HG02943 (cell line): ENCODE data around the gene CTDP1.
"Not testable (repeated sequence)": the region's sequence is repeated elsewhere in the genome, so short reads cannot be mapped to it uniquely, and the experiment has no call there.

ENCODE experiments used
- ATAC-seq: cut with Tn5 transposase; IDR thresholded peaks from one replicate; pipeline ENCODE4 v1.9.1; 2021; ENCODE audit warnings: mild to moderate bottlenecking, low read depth, moderate library complexity; ENCODE audit not compliant: unreplicated experiment

The CTDP1 gene

DNA sequence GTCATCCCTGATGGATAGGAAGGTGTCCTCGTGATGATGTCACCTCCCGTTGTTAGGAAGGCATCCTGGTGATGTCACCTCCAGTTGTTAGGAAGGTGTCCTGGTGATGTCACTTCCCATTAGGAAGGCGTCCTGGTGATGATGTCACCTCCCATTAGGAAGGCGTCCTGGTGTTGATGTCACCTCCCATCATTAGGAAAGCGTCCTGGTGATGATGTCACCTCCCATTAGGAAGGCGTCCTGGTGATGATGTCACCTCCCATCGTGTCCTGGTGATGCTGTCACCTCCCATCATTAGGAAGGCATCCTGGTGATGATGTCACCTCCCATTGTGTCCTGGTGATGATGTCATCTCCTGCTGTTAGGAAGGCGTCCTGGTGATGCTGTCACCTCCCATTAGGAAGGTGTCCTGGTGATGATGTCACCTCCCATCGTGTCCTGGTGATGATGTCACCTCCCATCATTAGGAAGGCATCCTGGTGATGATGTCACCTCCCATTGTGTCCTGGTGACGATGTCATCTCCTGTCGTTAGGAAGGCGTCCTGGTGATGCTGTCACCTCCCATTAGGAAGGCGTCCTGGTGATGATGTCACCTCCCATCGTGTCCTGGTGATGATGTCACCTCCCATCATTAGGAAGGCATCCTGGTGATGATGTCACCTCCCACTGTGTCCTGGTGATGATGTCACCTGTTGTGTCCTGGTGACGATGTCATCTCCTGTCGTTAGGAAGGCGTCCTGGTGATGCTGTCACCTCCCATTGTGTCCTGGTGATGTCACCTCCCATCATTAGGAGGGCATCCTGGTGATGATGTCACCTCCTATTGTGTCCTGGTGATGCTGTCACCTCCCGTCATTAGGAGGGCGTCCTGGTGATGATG is 40.1 kb downstream of the CTDP1 start:
- not testable (repeated sequence) for ATAC-seq

DNA sequence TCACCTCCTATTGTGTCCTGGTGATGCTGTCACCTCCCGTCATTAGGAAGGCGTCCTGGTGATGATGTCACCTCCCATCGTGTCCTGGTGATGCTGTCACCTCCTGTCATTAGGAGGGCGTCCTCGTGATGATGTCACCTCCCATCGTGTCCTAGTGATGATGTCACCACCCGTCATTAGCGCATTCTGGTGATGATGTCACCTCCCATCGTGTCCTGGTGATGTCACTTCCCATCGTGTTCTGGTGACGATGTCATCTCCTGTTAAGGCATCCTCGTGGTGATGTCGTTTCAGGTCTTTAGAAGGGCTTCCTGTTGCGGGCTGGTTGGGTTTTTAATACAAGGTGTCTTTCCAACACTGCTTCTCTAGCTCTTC is 40.7 kb downstream of the CTDP1 start:
- ATAC-seq = no peak

DNA sequence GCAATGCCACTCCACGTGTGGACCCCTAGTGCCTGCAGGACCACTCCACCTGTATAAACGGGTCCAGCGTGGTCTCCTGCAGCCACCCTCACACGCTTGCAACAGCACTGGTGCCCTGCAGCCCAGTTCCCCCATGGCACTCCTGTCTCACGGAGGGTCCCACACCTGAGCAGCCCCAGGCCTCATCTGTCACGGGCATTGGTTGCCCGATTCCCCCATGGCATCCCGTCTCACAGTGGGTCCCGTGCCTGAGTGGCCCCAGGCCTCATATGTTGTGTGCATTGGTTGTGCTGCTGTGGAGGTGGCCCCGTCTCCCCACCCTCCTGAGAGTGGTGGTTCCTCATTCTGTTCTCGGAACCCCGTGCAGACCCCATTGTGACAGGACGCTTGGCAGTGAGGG is 43.4 kb downstream of the CTDP1 start:
- ATAC-seq = no peak

DNA sequence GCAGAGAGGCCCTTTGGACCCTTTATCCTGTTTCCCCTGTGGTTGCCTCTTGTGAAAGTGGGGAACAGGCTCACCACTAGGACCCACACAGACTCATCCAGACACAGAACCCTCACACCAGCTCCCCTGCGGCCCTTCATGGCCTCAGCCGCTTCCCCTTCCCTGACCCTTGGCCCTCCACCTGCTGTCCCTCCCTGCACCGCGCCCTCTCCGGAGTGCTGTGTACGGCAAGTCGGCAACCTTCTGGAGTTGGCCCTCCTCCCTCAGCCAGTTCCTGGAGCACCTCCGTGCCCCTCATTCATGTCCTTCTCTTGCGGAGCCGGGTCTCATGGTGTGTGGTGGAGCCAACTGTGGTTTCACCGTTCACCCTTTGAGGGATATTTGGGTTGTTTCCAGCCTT is 44.0 kb downstream of the CTDP1 start:
- ATAC-seq = no peak

DNA sequence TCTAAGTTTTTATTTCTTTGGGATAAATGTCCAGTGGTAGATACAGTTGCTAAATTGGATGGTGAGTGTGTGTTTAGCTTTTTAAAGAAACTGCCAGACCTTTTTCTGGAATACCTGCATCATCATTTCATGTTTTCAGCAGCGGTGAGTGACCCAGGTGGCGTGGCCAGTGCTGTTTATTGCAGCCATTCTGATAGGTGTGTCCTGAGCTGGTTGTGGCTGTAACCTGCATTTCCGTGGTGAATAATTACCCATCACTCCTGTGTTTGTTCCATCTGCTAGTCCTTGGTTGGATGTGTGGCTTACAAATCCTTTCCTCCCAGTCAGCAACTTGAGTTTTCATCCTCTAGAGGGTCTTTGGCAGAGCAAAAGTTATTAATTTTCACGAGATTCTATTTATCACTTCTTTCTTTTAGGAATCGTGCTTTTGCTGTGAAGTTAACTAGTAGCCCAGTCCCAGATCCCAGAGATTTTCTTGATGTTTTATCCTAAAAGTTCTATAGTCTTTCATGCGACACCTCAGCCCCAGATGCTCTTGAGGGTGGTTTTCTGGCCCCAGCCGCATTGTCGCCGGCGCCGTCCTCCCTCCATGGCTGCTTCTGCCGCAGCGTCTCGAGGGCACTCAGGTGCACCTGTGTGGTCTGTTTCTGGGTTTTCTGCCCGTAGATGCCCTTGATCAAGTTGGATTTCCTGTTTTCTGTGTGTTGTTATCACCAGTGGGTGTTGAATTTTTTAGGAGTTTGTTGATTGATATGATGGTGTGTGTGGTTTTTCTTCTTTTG is 44.9 kb downstream of the CTDP1 start:
- no peak for ATAC-seq

DNA sequence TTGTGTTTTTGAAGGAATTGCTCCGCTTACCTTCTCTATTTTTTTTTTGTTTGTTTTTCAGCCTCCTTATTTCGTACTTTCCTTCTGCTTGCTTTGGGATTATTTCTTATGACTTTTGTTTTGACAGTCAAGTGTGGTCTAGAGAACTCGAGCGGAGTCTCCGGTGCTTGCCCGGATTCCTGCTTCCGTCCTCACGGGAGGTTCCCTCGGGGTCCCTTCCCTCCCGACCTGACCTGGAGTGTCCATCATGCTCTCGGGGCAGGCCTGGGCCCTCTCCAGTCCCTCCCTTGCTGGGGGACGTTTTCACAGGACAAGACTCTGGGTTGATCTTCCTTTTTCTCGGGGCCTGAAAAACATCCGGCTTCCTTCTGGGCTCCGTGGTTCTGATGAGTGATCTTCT is 45.9 kb downstream of the CTDP1 start:
- no peak for ATAC-seq

DNA sequence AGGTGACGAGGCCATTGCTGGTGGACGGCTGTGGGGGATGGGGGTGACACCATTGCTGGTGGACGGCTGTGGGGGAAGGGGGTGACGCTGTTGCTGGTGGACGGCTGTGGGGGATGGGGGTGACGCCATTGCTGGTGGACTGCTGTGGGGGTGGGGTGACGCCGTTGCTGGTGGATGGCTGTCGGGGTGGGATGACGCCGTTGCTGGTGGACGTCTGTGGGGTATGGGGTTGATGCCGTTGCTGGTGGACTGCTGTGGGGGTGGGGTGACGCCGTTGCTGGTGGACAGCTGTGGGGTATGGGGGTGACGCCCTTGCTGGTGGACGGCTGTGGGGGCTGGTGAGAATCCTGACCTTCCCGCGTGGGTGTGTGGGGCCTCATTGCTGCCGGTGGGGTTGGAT is 47.1 kb downstream of the CTDP1 start:
- no peak for ATAC-seq

DNA sequence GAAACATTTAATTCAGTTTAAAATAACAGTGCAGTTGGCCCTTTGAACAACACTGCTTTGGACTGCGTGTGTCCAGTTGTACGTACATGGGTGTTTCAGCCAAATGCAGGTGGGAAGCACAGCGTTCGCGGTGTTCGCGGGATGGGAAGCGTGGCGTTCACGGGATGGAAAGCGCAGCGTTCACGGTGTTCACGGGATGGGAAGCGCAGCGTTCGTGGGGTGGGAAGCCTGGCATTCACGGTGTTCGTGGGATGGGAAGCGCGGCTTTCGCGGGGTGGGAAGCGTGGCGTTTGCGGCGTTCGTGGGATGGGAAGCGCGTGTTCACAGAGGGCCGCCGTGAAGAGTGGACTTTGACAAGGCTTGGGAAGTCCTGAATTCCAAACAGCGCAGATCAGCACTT is 47.6 kb downstream of the CTDP1 start:
- no peak for ATAC-seq

DNA sequence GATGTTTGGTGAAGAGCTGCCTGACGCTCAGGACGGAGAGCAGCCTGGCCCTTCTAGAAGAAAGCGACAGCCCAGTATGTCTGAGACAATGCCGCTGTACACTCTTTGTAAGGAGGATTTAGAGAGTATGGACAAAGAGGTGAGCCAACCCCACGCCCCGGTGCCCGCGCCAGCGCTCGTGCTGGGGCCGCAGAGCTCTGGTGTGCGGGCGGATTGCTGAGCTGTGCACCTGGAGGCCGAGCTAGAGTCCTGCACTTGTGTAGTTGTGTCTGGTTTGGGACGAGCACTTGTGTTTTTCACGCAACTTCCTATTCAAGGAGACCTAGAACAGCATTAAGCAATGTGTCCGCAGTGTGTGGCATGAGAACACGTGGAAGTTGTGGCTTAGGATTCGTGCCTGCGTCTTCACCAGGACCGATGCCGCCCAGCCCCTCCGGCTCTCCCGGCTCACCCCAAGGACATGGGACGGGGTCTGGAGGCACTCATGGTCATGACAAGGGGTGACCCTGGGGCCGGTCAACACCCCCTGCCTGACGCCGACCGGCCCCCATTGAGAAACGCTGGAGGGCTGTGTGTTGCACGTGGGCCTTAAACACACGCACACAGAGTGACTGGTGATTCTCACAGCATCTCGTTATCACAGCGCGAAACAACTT is 49.5 kb downstream of the CTDP1 start:
- ATAC-seq = no peak

DNA sequence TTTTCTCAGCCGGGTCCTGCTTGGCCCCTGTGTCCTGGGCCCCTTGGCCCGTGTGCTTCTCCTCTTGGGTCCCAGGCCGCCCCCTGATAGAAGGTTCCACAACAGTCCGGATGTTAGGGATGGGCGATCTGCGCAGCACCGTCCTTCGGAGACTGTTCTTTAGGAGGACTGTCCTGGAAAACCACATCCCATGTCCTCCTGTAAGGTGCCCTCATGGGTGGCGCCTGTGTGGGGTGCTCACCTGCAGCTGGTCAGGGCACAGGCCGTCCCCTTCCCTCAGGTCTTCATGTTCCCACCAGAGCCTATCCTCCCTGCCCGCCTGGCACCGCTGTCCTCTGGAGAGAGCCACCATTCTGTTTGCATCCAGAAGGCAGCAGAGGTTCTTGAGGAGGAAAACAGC is 50.0 kb downstream of the CTDP1 start:
- no peak for ATAC-seq

DNA sequence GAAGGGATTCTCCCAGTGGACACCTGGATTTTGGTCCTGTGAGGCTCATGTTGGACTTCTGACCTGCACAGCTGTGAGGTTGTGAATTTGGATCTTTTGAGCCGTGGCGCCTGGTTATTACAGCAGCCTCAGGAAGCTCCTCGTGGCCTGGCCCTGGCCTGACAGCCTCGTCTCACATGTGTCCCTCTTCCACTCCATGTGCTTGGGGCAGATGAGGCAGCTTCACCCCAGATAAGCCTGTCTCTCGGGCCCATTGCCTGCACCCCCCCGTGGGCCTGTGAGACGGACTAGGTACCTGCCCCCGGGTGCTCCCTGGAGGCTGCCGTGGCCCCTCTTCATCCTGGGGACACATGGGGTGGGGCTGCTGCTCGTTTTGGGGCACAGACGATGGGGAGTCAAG is 51.2 kb downstream of the CTDP1 start:
- no peak for ATAC-seq

DNA sequence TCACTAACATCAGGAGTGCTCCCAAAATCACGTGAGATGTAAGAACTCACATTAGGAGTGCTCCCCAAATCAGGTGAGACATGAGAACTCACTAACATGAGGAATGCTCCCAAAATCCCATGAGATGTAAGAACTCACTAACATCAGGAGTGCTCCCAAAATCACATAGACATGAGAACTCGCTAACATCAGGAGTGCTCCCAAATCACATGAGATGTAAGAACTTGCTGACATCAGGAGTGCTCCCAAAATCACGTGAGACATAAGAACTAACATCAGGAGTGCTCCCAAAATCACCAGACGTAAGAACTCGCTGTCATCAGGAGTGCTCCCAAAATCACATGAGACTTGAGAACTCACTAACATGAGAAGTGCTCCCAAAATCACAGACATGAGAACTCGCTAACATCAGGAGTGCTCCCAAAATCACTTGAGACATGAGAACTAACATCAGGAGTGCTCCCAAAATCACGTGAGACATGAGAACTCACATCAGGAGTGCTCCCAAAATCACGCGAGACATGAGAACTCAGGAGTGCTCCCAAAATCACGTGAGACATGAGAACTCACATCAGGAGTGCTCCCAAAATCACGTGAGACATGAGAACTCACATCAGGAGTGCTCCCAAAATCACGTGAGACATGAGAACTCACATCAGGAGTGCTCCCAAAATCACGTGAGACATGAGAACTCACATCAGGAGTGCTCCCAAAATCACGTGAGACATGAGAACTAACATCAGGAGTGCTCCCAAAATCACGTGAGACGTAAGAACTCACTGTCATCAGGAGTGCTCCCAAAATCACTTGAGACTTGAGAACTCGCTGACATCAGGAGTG is 52.5 kb downstream of the CTDP1 start:
- ATAC-seq = not testable (repeated sequence)

DNA sequence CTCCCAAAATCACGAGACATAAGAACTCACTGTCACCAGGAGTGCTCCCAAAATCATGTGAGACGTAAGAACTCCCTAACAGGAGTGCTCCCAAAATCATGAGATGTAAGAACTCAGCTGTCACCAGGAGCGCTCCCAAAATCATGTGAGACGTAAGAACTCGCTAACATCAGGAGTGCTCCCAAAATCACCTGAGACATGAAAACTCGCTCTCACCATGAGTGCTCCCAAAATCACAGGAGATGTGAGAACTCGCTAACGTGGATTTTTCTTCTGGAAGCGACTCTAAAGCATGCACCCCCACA is 53.1 kb downstream of the CTDP1 start:
- ATAC-seq = no peak

DNA sequence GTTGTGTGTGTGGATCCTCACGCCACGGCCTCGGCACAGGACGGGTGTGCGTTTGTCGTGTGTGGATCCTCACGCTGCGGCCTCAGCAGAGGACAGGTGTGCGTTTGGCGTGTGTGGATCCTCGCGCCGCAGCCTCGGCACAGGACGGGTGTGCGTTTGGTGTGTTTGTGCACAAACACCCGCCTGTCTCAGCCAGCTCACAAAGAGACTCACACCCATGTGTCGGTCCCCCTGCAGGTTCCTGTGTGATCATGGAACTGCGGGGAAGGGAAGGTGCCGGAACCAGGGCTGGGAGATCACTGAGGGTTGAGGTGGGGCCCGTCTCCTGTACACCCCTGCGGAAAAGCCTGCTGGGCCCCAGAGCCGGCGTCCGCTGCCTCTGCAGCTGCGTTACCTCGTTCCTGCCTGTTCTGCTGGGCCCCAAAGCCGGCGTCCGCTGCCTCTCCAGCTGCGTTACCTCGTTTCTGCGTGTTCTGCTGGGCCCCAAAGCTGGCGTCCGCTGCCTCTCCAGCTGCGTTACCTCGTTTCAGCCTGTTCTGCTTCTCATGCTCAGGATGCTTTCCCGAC is 53.6 kb downstream of the CTDP1 start:
- ATAC-seq = no peak

DNA sequence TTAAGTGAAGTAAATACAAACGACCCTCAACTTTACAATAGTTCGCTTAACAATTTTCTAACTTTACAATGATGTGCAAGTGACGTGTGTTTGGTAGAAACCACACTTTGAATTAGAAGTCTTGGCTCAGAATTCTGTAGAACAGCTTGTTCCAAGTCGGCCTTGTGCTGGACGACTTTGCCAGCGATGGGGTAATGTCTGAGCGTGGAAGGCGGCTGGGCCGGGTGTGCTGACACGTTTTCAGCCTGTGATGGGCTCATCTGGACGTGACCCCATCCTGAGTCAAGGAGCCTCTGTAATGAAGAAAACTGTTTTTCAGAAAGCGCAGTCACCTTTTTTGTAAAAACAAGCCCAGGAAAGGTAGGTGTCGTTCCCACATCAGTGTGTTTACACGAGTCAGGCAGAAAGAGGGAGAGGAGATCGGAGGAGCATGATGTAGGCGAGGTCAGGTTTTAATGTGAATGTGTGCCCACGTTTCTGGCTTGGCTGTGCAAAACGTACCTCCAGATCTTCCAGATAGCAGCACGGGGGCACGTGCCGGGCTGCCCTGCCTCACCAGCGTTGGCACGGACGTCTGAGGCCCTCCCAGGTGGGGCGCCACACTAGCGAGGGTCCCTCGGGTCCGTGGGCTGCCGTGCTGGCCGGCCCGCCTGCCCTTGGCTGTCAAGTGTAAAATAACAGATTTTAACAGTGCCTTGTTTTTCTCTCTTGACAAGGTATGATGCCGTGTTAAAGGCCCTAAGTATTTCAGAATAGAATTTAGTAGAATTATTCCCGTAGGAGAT is 54.6 kb downstream of the CTDP1 start:
- no peak for ATAC-seq

DNA sequence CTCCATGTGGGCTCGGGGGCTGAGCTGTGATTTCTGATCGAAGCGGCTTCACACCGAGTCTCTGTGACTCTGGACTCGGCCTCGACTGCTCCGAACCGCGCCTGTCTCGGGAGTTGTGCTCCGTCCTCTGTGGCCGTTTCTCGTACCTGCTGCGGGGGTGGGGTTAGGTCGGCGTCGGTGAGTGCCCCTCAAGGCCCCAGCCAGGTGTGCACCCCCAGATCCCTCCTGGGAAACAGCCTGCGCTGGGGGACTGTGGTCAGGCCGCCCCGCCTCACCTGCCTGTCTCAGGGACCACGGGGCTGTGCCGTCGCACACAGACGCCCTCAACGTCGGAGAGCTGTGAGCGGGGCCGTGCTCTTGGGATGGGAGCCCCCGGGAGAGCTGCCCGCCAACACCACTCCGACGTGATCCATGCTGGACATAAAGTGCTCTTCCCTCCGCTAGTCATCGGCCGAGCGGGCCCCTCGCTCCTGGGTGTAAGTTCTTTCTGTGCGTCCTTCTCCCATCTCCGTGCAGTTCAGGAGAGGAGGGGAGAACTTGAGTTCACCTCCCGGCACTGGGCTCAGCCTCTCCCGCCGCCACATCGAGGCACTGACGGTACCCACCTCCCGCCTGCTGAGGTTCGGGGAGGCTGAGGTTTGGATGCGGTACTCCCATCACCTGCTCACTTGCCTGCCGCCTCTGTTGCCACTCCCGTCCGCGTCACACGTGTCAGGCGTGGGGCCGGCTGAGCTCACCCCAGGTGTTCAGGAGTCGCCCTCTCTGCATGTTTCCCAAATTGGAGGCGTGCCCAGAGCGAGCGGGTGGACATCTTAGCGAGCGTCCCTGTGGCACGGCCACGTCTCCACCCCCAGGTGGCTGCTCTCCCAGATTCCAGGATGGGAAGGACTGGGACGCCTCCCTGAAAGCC is 55.7 kb downstream of the CTDP1 start:
- no peak for ATAC-seq

DNA sequence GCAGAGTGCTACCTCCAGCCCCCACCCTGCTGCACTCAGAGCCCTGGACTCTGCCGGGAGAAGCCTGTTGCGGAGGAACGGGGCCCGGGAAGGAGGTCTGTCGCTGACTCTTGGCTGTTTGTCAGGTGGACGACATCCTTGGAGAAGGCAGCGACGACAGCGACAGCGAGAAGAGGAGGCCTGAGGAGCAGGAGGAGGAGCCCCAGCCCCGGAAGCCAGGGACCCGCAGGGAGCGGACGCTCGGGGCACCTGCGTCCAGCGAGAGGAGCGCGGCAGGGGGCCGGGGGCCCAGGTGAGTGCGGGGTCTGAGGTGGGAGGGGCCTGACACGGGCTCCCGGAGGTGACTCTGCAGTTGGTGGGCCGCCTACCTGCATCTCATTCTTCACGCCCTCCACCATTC is 56.6 kb downstream of the CTDP1 start:
- no peak for ATAC-seq

DNA sequence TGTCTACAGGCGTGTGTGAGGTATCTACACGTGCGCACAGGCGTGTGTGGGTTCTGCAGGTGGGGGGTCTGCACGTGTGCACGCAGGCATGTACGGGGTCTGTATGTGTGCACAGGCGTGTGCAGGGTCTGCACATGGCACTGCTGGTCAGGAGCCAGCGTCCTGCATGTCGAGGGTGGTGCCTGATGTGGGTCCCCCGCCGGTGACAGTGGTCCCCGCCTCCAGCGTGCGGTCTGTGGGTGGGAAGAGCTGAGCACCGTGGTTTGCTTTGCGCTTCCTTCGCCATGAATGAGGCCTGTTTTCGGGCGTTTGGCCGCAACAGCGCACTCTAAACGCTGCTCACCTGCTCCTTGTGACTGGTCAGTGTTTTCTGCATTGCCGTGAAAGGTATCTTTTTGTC is 57.2 kb downstream of the CTDP1 start:
- ATAC-seq = no peak

DNA sequence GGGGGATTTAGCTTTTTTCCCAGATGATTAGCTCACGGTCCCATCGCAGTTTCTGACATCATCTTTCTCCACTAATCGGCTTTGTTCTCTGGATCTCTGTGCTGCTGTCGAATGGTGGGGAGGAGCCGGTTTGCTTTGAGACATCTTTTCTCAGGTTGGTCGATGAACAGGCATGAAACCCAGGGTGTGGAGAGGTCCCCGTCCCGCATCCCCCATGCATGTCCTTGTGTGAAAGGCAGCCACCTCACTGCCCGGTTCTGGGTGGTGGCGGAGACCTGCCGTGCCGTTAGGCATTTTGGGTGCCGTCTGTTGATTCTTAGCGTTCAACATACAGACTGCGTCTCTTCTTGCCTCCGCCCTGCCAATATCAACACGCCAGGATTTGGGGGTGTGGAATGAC is 57.8 kb downstream of the CTDP1 start:
- no peak for ATAC-seq
